Stimulated activated CD4-positive, alpha-beta T cell treated with anti-CD3 and anti-CD28 coated beads, TNF-alpha, amount 100 ng/mL, for 24 hours (primary cell): ENCODE data around the gene TNIK.

ENCODE experiments used
- DNase-seq, 3 experiments: peaks; one replicate each; pipeline ENCODE4 v3.0.0-alpha.2; 2020; ENCODE audit warnings: low read depth in 3 of 3

Gene TNIK

GRCh38 chr3:171164067-171164465 is 296.1 kb downstream of the TNIK start:
- DNase-seq = no peak

DNA sequence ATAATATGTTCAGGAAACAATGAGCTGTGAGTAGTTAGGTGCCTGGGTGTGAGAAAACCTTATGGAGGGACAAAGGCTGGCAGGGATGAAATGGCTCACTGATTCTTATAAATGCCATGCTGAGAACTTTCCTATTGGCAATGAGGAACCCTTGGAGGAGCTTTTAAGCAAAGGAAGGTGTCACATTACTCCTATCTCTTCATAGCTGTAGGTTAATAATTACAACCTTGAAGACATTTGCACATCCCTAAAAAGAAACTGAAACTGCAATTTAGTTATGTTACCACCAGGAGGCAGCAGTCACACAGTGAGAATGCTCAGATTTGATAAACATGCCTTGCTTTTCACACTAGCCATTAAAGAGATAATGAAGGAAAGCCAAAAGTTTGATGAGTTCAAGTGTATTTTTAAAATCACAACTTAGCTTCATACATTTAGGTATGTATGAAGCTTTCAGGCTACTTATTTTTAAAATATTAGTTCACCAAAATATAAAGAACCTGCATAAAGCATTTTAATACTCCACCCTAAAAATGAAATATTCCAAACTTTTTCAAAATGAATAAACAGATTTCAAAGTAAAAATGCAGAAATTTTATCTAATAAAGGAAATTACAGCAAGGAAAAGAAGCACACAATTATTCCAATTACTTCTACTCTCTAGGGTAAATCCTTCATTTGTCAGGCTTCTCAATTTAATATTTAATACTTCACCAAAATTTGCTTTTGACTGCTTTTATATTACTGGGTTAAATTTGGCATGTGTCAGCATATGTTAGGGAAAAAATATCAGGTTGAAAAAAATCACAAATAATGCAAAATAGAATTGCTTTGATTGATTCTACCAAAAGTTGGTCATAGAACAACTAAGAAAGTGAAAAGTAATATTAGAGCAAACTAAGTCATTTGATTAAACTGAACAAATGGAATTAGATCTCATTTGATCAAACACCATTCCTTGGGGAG is 296.8 kb downstream of the TNIK start:
- DNase-seq = no peak

DNA sequence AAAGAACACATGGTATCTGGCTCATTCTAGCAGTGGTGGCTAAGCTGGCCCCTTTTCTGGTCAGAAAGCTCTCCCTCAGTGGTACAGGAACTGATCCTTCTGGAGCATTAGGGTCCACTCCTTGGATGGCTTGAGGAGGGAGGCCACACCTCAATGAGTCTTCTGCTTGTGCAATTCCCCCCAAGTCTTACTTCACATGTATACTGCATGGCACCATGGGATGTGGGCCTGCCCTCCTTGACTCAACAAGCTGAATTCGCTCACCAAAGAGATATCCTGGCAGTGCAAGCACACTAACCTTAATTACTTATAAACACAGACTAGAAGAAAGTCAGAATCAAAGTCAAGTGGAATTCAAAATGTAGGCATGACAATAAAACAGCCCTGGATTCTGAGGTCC is 299.9 kb downstream of the TNIK start:
- DNase-seq = no peak

GRCh38 chr3:171159822-171160157 is 300.4 kb downstream of the TNIK start:
- DNase-seq = no peak

DNA sequence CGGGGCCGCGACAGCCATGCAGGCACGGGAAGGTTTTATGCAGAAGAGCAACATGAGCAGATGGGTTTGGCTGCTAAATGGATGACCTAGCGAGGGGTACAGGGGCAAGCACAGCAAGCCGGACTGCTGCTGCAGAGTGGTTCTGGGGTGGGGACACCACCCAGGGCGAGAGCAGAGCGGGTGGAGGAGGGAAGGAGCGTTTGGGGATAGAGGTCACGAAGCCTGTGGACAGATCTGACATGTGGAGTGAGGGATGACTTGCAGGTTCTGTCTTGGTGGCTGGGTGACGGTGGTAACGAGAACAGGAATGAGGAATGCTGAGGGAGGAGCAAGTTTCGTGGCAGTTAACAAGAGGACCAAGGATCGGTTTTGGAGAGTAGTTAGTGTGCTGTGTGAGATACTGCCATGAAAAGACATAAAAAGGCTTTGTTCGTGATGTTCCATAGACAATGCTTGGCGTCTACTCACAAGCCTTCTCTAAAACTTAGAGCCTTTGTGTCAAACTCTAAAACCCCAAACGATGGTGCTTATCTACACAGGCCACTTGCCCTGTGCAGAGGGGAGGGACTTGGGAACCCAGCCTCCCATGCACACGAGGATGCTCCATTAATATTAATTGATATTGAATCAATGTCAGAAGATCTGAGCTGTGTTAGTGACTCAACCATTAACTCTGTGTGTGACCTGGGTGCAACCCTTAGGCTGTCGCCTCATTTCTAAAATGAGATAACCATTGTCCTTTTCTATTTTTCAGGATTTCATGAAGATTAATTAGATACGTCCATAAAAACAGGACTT is 301.0 kb downstream of the TNIK start:
- no peak for DNase-seq

DNA sequence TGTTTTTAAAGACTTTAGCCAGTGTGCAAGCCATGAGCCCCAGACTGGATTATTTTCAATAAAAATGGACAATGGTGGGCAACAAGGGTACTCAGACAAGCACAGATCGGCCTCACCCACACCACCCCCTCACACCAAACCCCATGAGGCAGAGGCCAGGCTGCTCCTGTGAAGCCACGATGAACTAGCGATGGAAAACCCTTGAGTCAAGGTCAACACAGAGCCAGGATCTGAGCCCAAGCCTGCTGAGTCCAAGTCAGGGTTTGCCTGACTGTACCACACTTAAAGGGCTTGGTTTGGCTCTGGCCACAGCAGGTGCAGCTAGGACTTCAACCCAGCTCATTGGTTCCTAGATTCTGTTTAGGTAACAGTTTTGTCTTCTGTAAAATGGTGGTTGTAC is 302.2 kb downstream of the TNIK start:
- no peak for DNase-seq

- no peak for DNase-seq
These were observed 302.9 kb downstream of the TNIK start for GRCh38 chr3:171157286-171157685.

DNA sequence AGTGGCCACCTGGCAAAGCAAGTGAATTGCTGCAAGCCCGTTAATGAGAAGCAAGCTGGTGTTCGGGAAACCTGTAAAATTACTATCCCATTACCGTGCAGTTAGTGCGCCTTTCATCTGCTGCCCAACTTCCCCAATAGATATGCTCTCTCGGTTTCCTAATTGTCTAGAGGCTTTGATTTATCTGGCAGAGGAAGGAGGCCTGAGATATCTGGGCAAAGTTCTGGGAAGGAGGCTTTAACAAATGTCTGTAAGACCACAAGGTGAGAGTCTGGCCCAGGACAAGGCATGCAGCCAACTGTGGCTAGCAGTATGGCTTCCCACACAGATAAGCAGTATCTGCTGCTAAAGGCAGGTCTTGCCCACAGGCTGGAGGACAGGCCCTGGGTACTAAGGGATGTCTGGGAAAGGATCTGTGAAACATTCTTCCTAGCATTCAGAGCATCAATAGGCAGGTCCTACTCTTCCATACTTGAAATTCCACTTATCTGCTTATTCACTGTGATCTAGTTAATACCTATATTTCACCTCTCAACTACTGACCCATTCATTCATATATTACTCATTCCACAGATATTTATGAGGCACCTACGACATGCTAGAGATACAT is 303.7 kb downstream of the TNIK start:
- DNase-seq = no peak

DNA sequence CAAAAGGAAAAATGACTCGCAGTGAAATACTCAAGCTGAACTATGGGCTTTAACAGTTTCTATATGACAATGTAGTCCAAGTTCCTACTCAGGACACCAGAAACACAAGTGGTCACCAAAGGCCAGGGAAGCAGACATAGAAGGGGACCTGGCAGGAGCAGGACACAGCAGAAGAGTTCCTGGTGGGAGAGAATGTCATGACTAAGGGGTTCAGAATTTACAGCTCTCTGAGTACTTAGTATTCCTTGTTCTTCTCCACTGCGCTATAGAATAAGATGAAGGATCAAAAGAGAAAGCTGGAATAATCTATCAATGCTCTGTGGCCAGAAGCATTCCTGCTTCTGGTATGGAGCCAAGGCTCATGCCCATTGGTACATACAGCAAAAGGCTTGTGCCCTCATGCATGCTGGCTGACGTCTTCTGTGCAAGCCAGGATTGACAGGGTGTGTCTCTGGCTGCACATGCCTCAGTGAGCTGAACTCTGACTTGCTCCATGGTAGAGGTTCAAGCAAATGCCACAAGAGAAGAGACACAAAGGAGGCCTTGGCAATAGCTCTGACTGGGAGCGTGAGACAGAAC is 305.0 kb downstream of the TNIK start:
- DNase-seq = no peak

DNA sequence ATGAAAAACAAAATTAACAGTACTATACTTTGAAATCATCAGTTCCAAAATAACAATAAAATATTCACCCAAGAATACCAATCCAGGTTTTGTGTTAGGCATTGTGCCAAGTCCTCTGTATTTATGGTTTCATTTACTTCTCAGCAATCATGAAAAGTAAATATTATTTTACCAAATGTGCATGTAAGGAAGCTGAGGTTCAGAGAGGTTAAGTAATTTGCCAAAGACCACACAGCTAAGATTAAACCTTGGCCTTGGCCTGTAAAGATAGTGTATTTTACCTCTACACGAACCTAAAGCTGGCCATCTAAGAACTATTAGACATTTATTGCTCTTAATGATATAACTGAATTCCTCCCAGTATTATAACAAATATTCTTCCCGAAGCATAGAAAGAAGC is 309.3 kb downstream of the TNIK start:
- DNase-seq = no peak

- no peak for DNase-seq
These were observed 310.6 kb downstream of the TNIK start for GRCh38 chr3:171149526-171150116.

DNA sequence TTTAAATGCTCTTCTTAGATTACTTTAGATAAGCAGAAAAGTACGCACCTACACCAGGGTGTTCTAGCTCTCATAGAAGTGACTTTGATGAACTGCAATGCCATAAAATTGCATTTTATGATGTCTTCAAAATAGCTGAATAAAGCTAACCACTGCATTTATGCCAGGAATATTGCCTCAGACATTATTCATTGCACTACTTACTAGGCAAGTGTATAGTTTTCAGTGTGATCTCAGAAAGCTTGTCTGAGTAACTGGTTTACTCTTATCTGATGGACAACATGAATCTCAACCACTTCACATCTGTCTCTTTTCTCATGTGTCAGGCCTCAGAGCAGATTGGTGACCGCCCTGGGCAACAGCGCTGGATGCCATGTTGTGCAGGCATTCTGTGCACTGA is 314.4 kb downstream of the TNIK start:
- DNase-seq = no peak

GRCh38 chr3:171142985-171143384 is 317.2 kb downstream of the TNIK start:
- no peak for DNase-seq

DNA sequence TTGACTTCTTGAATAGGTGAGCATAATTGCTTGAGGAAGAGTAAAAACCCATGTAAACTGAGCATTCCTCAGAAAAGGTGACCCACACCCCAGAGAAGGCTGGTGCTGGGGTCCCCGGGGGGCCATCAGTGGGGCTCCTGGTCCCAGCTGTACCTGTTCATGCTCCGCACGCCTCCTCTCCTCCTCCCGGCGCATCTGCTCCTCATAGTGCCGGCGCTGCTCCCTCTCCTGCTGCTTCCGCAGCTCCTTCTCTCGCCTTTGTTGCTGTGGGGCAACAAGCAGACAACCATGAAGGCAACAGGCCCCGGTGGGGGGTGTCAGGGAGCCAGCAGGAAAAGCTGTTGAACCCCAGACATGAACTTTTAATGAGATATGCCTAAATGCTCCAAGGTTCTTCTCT is 320.0 kb downstream of the TNIK start:
- DNase-seq = no peak

- no peak for DNase-seq
These were observed 322.2 kb downstream of the TNIK start for GRCh38 chr3:171138027-171138426.

DNA sequence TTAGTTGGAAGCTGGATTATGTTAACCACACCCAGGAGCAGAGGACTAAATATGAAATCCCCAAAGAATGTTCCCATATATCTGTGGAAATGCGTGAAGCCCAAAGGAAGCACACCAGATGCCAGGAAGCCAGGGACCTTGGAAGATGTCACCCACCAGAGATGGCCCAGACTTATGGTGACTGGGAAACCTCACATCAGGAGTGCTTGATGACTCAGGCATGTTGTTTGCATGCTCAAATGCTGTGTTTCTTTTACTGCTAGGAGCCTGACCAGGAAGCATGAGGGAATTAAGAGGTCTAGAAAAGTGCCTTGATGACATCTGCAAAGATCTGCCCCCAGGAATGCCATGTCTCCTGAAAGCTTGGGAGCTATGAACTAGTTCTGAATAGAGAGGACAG is 324.7 kb downstream of the TNIK start:
- no peak for DNase-seq

DNA sequence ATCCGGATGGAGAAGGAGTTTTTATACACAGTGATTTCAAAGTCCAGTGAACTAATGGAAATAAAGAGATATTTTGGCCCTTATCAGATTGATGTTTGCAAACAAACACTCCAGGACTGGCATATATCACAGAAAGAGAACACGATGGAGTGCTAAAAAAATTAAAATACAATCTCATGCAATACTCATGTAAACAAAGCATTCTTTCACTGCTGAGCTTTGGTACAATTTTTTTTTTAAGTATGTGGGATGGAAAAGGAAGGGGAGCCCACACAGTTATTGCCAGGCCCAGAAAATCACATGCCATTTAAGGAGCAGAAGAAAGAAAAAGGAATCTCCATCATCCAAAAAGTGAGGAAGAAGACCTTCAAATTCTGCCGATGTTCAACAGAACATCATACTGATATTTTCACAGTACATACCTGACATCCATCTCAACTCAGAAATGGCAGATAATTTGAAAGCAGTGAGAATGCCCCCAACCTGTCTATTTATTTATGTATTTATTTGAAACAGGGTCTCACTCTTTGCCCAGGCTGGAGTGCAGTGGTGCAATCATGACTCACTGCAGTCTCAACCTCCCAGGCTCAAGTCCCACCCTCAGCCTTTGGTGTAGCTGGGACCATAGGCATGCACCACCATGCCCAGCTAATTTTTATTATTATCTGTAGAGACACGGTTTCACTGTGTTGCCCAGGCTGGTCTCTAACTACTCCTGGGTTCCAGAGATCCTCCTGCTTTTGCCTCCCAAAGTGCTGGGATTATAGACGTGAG is 326.2 kb downstream of the TNIK start:
- no peak for DNase-seq

- no peak for DNase-seq
These were observed 326.9 kb downstream of the TNIK start for GRCh38 chr3:171133337-171133736.

DNA sequence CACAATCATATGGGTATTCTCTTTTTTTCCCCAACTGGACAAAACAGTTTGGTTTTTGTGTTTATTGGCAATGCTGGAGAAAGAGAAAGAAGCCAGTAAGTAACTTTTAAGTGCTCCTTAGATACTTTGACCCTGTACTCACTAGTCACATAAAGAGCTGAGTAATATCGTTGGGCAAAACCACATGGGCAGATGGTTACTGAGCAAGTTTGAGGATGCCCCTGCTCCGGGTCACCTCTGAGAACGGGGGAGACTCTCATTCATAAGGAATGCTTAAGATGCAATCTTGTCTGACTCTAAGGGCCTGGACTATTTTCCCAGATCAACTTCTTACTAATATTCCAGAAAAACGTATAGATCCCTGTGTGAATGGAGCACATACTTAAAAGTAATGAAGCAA is 327.3 kb downstream of the TNIK start:
- no peak for DNase-seq

DNA sequence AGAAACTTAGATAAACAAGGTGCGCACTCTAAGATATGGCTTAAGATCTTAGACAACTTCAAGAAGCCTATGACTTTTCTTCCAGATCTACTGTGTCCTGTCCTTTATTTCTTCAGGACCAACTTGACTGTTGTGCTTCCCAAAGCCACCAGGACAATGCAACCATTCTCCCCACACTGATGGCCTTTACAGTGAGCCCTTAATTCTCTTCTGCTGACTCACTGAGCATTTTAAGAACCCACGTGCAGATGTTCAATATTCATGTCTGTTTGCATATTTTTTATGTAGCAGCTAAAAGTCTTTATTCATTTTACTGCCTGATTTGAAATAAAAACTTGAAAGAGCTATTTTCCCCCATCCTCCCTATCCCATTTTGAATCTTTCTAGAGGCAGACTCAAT is 330.4 kb downstream of the TNIK start:
- DNase-seq = no peak

DNA sequence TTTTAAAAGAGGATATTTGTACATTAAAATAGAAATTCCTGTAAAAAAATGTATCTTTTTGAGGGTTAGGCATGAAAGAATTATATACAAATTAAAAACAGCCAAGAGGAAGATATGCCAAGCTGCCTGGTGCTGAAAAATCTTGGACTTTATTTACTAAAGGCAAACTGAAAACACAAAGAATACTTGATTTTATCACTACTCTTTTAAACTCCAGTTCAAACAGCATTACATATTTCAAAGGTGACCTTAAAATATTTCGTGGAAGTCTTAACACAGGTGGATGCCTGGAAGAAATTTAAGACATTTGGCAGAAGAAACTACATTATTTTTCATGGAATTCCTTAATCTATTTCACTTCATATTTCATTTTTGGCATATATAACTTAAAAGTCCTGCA is 332.6 kb downstream of the TNIK start:
- DNase-seq = no peak
